ENCODE data around the gene RNF145.

The RNF145 gene

DNA sequence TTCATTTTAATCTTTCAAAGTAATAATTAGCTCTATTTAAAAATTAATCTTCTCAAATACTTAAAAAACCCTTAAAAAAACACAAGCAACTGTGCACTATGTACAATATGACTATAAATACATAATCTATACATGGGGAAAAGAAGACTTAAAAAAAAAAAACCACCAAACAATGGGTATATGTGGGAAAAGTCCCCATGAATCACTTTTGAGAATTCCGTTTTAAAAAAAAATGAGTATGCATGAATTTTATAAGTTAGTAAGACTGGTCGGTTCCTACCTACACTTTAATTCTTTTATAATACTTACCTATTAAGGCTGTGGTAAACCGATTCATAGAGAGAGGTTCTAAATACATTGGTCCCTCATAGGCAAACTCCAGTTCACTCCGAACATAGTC lies 27.7 kb downstream of the RNF145 start:
- H3K4me1 ChIP-seq (ENCODE audit: control insufficient read depth, low read depth, low read length): peaks cover 2% of the 10 kb centered on the region
- H3K23ac ChIP-seq (ENCODE audit: low read length): no peak overlapping the region
- H3K9ac ChIP-seq (ENCODE audit: low read length): no peak overlapping the region
- no peak overlapping the region for H3K4me3 ChIP-seq (ENCODE audit: low read length)
- no peak overlapping the region for H3K4ac ChIP-seq (ENCODE audit: low read depth, low read length)
- H3K79me1 ChIP-seq (ENCODE audit: low read length): peaks cover 2% of the 10 kb centered on the region
- H3K18ac ChIP-seq (ENCODE audit: low read length): no peak overlapping the region
- no peak overlapping the region for H3K56ac ChIP-seq (ENCODE audit: low read length)
- no peak overlapping the region for H3K4me2 ChIP-seq (ENCODE audit: low read length)
- DNase-seq: no peak
- H3K36me3 ChIP-seq (ENCODE audit: control insufficient read depth, insufficient read depth, low read length): no peaks in the 10 kb centered on the region
- H2BK120ac ChIP-seq (ENCODE audit: low read depth, low read length): no peak overlapping the region
- no peaks in the 10 kb centered on the region for H3K27me3 ChIP-seq (ENCODE audit: insufficient read depth, low read length, poor library complexity)
- H4K5ac ChIP-seq (ENCODE audit: low read length): no peak overlapping the region
- no peak overlapping the region for H3K27ac ChIP-seq (ENCODE audit: low read depth, low read length)
- H2AK5ac ChIP-seq (ENCODE audit: low read length): no peak overlapping the region
- no peaks in the 10 kb centered on the region for H3K79me2 ChIP-seq (ENCODE audit: control insufficient read depth, insufficient read depth, low read length)
- H2BK5ac ChIP-seq (ENCODE audit: low read length): no peak overlapping the region
- no CpG with 5 or more reads among the region's 4 CpGs for WGBS (ENCODE audit: extremely low coverage, insufficient coverage, low lambda C conversion rate)
- no peak overlapping the region for H4K8ac ChIP-seq (ENCODE audit: low read depth, low read length)
- H2BK15ac ChIP-seq (replicated peaks; ENCODE audit: low read depth): no peak overlapping the region

DNA sequence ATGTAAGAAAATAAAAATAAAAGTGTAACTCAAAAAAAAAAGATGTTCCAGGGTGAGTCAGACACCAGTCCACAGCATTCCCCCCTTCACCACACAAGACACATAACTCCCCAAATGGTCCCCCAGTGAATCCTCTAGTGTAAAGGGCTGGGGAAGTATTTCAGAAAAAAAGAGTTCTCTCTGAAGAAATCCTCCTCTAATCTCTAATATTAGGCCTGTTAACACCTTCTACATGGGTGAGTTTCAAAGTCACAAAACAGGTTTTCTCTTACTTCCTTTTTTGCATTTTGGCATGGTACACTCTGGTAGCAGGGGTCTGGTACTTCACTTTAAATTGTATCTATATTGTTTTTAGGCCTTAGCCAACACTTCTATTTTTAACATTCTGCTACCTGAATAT lies 28.2 kb downstream of the RNF145 start:
- Histone ChIP-seq H2BK5ac (ENCODE audit: low read length) (no peak overlapping the region), H4K5ac (ENCODE audit: low read length) (no peak overlapping the region), H2AK5ac (ENCODE audit: low read length) (no peak overlapping the region), H3K4ac (ENCODE audit: low read depth, low read length) (no peak overlapping the region), H3K4me2 (ENCODE audit: low read length) (no peak overlapping the region), H3K18ac (ENCODE audit: low read length) (no peak overlapping the region), H2BK120ac (ENCODE audit: low read depth, low read length) (no peak overlapping the region), H3K27ac (ENCODE audit: low read depth, low read length) (no peak overlapping the region), H2BK15ac (replicated peaks; ENCODE audit: low read depth) (no peak overlapping the region), H4K8ac (ENCODE audit: low read depth, low read length) (no peak overlapping the region), H3K27me3 (ENCODE audit: insufficient read depth, low read length, poor library complexity) (no peaks in the 10 kb centered on the region), H3K23ac (ENCODE audit: low read length) (no peak overlapping the region), H3K36me3 (ENCODE audit: control insufficient read depth, insufficient read depth, low read length) (no peaks in the 10 kb centered on the region), H3K4me1 (ENCODE audit: control insufficient read depth, low read depth, low read length) (peaks cover 2% of the 10 kb centered on the region), H3K9ac (ENCODE audit: low read length) (no peak overlapping the region), H3K79me1 (ENCODE audit: low read length) (peaks cover 2% of the 10 kb centered on the region), H3K79me2 (ENCODE audit: control insufficient read depth, insufficient read depth, low read length) (no peaks in the 10 kb centered on the region), H3K56ac (ENCODE audit: low read length) (no peak overlapping the region), H3K4me3 (ENCODE audit: low read length) (no peak overlapping the region)
- DNase-seq: peak; percentile 23

DNA sequence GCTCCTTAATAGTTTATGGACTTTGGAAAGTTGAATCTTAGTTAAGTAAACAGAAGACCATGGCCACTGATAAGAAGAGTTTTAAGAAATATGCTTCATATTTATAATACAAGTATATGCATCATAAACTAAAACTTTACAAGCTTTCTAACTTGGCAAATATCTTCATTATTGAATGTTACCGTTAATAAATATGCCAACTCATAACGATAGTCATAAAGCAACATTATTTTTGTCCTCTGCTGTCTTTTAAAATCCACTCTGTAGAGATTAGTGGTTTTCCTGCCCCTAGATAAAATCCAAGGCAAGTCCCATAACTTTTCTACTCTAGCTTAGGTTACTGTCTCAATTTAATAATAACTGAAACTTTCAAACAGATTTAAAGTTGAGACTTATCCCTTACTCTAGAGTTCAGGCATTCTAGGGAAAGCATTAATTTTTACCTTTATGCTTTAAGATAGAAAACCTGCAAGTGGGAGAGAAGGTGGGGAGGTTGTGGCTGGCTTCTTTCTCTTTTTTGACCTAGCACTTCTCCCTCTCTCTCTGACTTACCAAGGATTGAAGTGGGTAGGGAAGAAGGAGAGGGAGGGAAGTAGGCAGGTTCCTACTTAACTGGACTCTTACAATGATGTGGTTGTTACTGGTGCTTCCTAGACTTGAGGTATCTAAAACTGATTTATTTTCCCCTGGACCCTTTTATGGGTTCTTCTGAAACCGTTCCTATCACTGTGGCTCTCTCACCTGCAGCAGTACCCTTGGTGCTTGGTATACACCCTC lies 29.6 kb downstream of the RNF145 start:
- DNase-seq: no peak
- Histone ChIP-seq H3K18ac (ENCODE audit: low read length) (no peak overlapping the region), H2AK5ac (ENCODE audit: low read length) (no peak overlapping the region), H3K4me1 (ENCODE audit: control insufficient read depth, low read depth, low read length) (no peaks in the 10 kb centered on the region), H3K36me3 (ENCODE audit: control insufficient read depth, insufficient read depth, low read length) (no peaks in the 10 kb centered on the region), H4K8ac (ENCODE audit: low read depth, low read length) (no peak overlapping the region), H3K56ac (ENCODE audit: low read length) (no peak overlapping the region), H3K79me2 (ENCODE audit: control insufficient read depth, insufficient read depth, low read length) (no peaks in the 10 kb centered on the region), H3K23ac (ENCODE audit: low read length) (no peak overlapping the region), H2BK120ac (ENCODE audit: low read depth, low read length) (no peak overlapping the region), H3K4ac (ENCODE audit: low read depth, low read length) (peak overlapping the region; percentile 36), H2BK5ac (ENCODE audit: low read length) (no peak overlapping the region), H3K79me1 (ENCODE audit: low read length) (peaks cover under 1% of the 10 kb centered on the region), H2BK15ac (replicated peaks; ENCODE audit: low read depth) (no peak overlapping the region), H3K27ac (ENCODE audit: low read depth, low read length) (no peak overlapping the region), H3K4me3 (ENCODE audit: low read length) (no peak overlapping the region), H4K5ac (ENCODE audit: low read length) (no peak overlapping the region), H3K4me2 (ENCODE audit: low read length) (no peak overlapping the region), H3K9ac (ENCODE audit: low read length) (no peak overlapping the region), H3K27me3 (ENCODE audit: insufficient read depth, low read length, poor library complexity) (no peaks in the 10 kb centered on the region)
- WGBS (ENCODE audit: extremely low coverage, insufficient coverage, low lambda C conversion rate): no CpG with 5 or more reads among the region's 3 CpGs

DNA sequence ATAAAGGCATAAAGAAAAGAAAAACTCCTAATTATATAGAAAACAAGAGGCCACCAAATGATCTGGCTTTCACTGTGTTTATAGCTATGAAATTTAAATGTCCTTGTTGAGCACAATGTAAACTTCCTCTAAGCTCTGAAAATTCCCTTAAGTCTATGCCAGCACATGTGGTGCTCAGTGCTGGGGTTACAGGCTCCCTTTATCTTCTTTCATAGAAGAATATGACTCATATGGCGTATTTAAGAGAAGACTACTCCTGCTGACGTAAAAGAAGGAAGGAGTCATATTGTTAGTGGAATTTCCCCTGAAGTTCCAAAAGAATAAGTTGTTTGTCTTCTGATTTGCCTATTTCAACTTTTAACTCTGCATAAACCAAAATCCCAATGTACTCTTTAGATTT lies 30.4 kb downstream of the RNF145 start:
- Histone ChIP-seq H3K18ac (ENCODE audit: low read length) (no peak overlapping the region), H3K27ac (ENCODE audit: low read depth, low read length) (no peak overlapping the region), H2BK5ac (ENCODE audit: low read length) (no peak overlapping the region), H2BK120ac (ENCODE audit: low read depth, low read length) (no peak overlapping the region), H3K23ac (ENCODE audit: low read length) (no peak overlapping the region), H3K79me1 (ENCODE audit: low read length) (no peaks in the 10 kb centered on the region), H3K36me3 (ENCODE audit: control insufficient read depth, insufficient read depth, low read length) (no peaks in the 10 kb centered on the region), H3K4me3 (ENCODE audit: low read length) (no peak overlapping the region), H3K4ac (ENCODE audit: low read depth, low read length) (no peak overlapping the region), H3K9ac (ENCODE audit: low read length) (no peak overlapping the region), H3K4me2 (ENCODE audit: low read length) (no peak overlapping the region), H3K4me1 (ENCODE audit: control insufficient read depth, low read depth, low read length) (no peaks in the 10 kb centered on the region), H4K8ac (ENCODE audit: low read depth, low read length) (no peak overlapping the region), H3K27me3 (ENCODE audit: insufficient read depth, low read length, poor library complexity) (no peaks in the 10 kb centered on the region), H3K79me2 (ENCODE audit: control insufficient read depth, insufficient read depth, low read length) (no peaks in the 10 kb centered on the region), H3K56ac (ENCODE audit: low read length) (no peak overlapping the region), H4K5ac (ENCODE audit: low read length) (no peak overlapping the region), H2AK5ac (ENCODE audit: low read length) (no peak overlapping the region), H2BK15ac (replicated peaks; ENCODE audit: low read depth) (no peak overlapping the region)
- WGBS (ENCODE audit: extremely low coverage, insufficient coverage, low lambda C conversion rate): no CpG with 5 or more reads among the region's 2 CpGs
- DNase-seq: no peak

DNA sequence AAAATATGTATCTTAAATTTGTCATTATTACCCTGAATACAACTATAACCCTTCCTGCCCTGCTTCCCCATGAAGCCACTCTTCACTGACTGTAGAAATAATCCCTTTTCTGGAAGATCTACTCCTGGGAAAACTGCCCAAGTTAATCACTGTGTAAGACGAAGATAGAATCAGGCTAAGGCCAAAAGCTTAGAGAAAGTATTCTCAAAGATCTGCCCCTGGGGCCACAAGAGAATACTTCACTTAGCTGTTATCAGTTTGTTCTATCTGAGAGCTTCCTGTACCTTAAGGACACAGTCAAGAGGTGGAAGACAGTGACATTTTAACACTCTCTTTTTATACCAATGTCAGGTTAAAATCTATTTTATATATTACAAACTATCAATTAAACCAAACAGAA lies 33.8 kb downstream of the RNF145 start:
- no CpG with 5 or more reads among the region's 1 CpG for WGBS (ENCODE audit: extremely low coverage, insufficient coverage, low lambda C conversion rate)
- H3K4ac ChIP-seq (ENCODE audit: low read depth, low read length): no peak overlapping the region
- H3K18ac ChIP-seq (ENCODE audit: low read length): no peak overlapping the region
- H3K23ac ChIP-seq (ENCODE audit: low read length): no peak overlapping the region
- no peak overlapping the region for H4K8ac ChIP-seq (ENCODE audit: low read depth, low read length)
- H2BK15ac ChIP-seq (replicated peaks; ENCODE audit: low read depth): no peak overlapping the region
- no peak overlapping the region for H3K9ac ChIP-seq (ENCODE audit: low read length)
- no peak overlapping the region for H3K4me3 ChIP-seq (ENCODE audit: low read length)
- peak; percentile 88 for DNase-seq
- no peaks in the 10 kb centered on the region for H3K4me1 ChIP-seq (ENCODE audit: control insufficient read depth, low read depth, low read length)
- no peak overlapping the region for H2BK120ac ChIP-seq (ENCODE audit: low read depth, low read length)
- no peak overlapping the region for H3K27ac ChIP-seq (ENCODE audit: low read depth, low read length)
- no peaks in the 10 kb centered on the region for H3K36me3 ChIP-seq (ENCODE audit: control insufficient read depth, insufficient read depth, low read length)
- H4K5ac ChIP-seq (ENCODE audit: low read length): no peak overlapping the region
- no peak overlapping the region for H3K4me2 ChIP-seq (ENCODE audit: low read length)
- no peaks in the 10 kb centered on the region for H3K79me1 ChIP-seq (ENCODE audit: low read length)
- H2AK5ac ChIP-seq (ENCODE audit: low read length): no peak overlapping the region
- H3K56ac ChIP-seq (ENCODE audit: low read length): no peak overlapping the region
- H3K79me2 ChIP-seq (ENCODE audit: control insufficient read depth, insufficient read depth, low read length): no peaks in the 10 kb centered on the region
- no peak overlapping the region for H2BK5ac ChIP-seq (ENCODE audit: low read length)
- H3K27me3 ChIP-seq (ENCODE audit: insufficient read depth, low read length, poor library complexity): no peaks in the 10 kb centered on the region

DNA sequence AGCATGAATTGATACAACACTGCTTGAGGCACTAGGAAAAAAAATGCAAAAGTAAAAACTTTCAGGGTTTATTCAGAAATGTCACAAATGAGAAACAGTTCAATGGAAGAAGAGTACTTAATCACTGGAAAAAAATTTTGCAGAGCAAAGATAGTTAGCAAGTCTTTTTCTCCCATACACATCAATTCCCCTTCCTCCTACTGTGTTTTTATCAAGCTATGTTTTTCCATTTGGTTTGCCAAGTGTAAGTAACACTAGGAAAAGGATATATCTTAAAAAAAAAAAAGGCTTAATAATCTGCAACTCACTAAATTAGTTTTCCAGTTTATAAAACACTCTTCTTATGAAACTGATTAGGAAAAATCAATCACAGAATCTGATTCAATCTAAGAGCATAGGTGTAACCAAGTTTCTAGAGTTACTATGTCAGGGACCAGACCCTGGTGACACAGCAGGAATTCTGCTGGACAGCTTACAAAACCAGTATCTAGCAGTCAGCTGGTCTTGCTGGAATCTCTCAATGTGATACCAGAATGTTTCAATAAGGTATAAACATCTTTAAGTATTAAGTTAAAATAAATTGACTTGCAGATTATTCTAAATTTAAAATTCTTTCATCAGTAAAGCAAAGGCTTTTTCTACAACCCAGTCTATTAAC lies 34.7 kb downstream of the RNF145 start:
- Histone ChIP-seq H3K18ac (ENCODE audit: low read length) (no peak overlapping the region), H3K56ac (ENCODE audit: low read length) (no peak overlapping the region), H2BK15ac (replicated peaks; ENCODE audit: low read depth) (no peak overlapping the region), H3K27me3 (ENCODE audit: insufficient read depth, low read length, poor library complexity) (no peaks in the 10 kb centered on the region), H3K4ac (ENCODE audit: low read depth, low read length) (no peak overlapping the region), H2BK120ac (ENCODE audit: low read depth, low read length) (no peak overlapping the region), H3K9ac (ENCODE audit: low read length) (no peak overlapping the region), H3K4me2 (ENCODE audit: low read length) (no peak overlapping the region), H3K79me2 (ENCODE audit: control insufficient read depth, insufficient read depth, low read length) (no peaks in the 10 kb centered on the region), H3K4me3 (ENCODE audit: low read length) (no peak overlapping the region), H2AK5ac (ENCODE audit: low read length) (no peak overlapping the region), H2BK5ac (ENCODE audit: low read length) (no peak overlapping the region), H3K4me1 (ENCODE audit: control insufficient read depth, low read depth, low read length) (no peaks in the 10 kb centered on the region), H4K8ac (ENCODE audit: low read depth, low read length) (no peak overlapping the region), H3K23ac (ENCODE audit: low read length) (no peak overlapping the region), H4K5ac (ENCODE audit: low read length) (no peak overlapping the region), H3K27ac (ENCODE audit: low read depth, low read length) (no peak overlapping the region), H3K79me1 (ENCODE audit: low read length) (no peaks in the 10 kb centered on the region), H3K36me3 (ENCODE audit: control insufficient read depth, insufficient read depth, low read length) (no peaks in the 10 kb centered on the region)
- peak; percentile 54 for DNase-seq

Data from mesendoderm (in vitro differentiated cells).